ENCODE data around the gene LRRC75A.

LRRC75A gene

GRCh38 chr17:16419929-16420271, 72.1 kb downstream of the LRRC75A start:
- H3K4me3 ChIP-seq (replicated peaks; ENCODE audit: low read depth, low read length): peak overlapping the region; percentile 35
- DNase-seq (ENCODE audit: extremely low read depth, low read depth): no peak
- no peak for TF ChIP-seq CTCF (IDR thresholded peaks at IDR 0.05; ENCODE audit: low read depth, low read length, missing control alignments)

DNA sequence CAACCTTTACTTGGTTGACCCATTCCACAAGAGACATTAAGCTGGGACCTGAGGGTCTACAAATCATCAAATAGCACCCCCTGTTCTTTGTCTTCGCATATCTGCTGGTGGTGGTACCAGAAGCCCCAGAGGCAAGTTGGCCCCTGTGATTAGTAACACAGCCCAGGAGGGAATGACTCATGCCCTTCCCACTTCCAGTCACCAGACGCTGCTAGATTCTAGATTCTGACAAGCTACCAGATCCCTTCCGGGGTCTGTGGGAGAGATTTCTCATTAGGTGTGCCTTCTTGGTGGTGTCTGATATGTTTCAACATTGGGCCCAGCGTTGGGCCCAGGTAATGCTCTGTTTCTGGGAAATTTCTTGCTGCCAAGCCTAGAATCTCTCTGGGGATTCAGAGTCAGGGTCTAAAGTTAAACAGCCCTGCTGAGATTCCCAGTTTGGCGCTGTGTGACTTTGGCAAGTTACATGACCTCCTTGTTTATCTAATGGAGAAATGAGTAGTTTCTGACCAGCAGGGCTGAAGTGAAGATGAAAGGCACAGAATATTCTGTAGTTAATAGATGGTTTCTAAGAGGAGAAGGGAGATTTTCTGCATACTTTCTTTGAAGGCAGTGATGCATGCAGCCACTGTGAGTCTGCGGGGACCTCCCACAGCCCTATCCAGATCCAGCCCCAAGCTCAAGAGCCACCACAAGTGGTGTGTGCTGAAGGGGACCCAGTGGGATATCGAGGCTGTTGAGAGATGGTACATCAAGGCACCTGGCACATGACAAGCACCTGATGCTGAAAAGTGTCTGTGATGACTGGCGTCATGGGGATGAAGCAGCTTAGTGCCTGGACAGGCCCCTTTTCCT, 72.7 kb downstream of the LRRC75A start:
- TF ChIP-seq CTCF (IDR thresholded peaks at IDR 0.05; ENCODE audit: low read depth, low read length, missing control alignments): no peak
- peak; percentile 80 for DNase-seq (ENCODE audit: extremely low read depth, low read depth)
- peak overlapping the region; percentile 35 for H3K4me3 ChIP-seq (replicated peaks; ENCODE audit: low read depth, low read length)

DNA sequence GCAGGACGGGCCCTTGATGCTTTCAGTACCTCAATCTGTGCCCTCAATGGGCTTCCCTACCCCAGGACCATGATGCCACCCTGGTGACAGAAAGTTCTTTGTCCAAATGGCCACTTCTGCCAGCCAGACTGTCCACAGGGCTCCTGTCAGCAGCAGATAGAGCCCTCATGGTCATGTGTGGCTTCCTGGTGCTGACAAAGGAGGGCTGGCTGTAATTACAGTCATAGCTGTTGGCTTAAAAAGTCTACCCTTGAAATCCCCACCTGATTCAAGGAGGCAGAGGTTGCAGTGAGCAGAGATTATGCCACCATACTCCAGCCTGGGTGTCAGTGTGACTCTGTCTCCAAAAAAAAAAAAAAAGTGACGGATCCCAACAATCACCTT, 73.3 kb downstream of the LRRC75A start:
- H3K4me3 ChIP-seq (replicated peaks; ENCODE audit: low read depth, low read length): no peak overlapping the region
- no peak for TF ChIP-seq CTCF (IDR thresholded peaks at IDR 0.05; ENCODE audit: low read depth, low read length, missing control alignments)
- no peak for DNase-seq (ENCODE audit: extremely low read depth, low read depth)

DNA sequence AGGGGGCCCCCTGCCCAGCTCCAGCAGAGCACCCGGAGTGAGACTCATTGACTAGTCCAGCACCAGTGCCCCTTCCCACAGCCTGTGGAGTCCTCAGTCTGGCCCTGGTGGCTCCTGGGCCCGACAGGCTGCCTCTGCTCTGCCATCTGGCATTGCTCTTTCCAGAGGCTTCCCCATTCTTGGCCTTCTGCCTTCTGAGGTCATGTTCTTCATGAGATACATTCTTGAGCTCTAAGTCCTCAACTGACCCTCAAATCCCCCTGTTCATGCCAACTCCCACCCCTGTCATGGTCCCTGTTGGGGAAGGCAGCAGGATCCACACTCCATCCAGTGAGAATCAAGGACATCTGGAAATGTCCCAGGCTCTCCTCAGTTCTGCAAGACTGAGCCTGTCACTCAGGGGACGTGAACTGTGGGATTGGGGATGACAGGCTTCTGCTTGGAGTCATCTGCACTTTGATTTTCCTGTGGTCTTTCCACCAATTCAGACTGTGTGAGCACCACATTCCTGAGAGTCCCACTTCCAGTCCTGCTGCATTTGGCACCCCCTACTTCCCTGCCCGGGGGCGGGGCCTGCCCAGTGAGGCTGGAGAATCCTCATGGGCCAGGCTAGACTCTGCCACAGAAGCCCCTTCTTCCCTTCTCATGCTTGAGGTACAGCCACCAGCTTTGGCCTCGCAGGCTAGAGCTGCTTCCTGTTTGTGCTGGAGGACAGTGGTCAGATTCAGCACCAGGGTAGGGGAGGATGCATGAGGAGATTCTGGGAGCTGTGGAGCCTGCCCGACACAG, 73.9 kb downstream of the LRRC75A start:
- TF ChIP-seq CTCF (IDR thresholded peaks at IDR 0.05; ENCODE audit: low read depth, low read length, missing control alignments): no peak
- DNase-seq (ENCODE audit: extremely low read depth, low read depth): no peak
- H3K4me3 ChIP-seq (replicated peaks; ENCODE audit: low read depth, low read length): no peak overlapping the region

DNA sequence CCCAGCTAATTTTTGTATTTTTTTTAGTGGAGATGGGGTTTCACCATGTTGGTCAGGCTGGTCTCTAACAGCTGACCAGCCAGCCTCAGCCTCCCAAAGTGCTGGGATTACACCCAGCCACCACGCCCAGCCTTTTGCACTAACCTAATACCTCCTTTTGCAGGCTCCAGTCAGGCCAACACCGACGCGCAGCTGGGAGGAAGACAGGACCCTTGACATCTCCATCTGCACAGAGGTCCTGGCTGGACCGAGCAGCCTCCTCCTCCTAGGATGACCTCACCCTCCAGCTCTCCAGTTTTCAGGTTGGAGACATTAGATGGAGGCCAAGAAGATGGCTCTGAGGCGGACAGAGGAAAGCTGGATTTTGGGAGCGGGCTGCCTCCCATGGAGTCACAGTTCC, 74.6 kb downstream of the LRRC75A start:
- H3K4me3 ChIP-seq (replicated peaks; ENCODE audit: low read depth, low read length): no peak overlapping the region
- DNase-seq (ENCODE audit: extremely low read depth, low read depth): no peak
- TF ChIP-seq CTCF (IDR thresholded peaks at IDR 0.05; ENCODE audit: low read depth, low read length, missing control alignments): no peak

GRCh38 chr17:16415031-16415924, 76.7 kb downstream of the LRRC75A start, which contains the start of gene TRPV2:
TRPV2 (plus strand) TSS chr17:16415571; CDS start chr17:16417669, 2,098 bp downstream.
- peak; percentile 29 for TF ChIP-seq CTCF (IDR thresholded peaks at IDR 0.05; ENCODE audit: low read depth, low read length, missing control alignments)
- DNase-seq (ENCODE audit: extremely low read depth, low read depth): no peak
- peak within 1 kb of the TSS; percentile 44 for H3K4me3 ChIP-seq (replicated peaks; ENCODE audit: low read depth, low read length)

All from HFF-Myc (cell line).